Measurements from ENCODE around the gene MMP26.
"Not testable (repeated sequence)": the region's sequence is repeated elsewhere in the genome, so short reads cannot be mapped to it uniquely, and the experiment has no call there.

Gene MMP26

DNA sequence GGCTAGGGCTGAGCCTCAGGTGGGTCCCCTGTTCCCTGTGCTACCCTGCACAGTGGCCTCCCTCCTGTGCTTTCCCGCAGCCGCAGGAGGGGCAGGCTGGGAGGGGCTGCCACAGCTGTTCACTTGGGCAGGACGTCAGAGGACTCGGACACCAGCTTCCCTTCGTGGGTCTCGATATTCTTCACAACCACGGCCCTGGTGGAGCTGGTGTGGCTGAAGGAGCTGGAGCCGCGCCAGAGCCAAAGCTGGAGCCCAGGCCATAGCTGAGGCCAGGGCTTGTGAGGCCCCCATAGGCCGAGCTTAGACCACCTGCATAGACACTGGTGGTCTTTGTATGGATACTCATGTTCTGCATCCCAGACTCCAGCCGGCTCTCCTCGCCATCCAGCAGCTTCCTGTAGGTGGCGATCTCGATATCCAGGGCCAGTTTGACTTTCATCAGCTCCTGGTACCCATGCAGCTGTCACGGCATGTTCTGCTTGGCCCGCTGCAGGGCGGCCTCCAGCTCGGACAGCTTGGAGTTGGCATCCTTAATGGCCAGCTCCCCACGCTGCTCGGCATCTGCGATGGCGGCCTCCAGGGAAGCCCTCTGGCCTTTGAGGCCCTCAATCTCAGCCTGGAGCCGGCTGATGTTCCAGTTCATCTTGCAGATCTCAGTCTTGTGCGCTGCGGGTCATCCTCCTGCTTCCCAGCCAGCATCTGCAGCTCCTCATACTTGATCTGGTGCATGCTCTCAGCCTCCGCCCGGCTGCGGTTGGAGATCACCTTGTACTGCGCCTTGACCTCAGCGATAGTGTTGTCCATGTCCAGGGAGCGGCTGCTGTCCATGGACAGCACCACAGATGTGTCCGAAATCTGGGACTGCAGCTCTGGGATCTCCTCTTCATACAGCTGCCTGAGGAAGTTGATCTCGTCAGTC lies 18.3 kb downstream of the MMP26 start:
- DNase-seq (ENCODE audit: low read depth) = not testable (repeated sequence)

DNA sequence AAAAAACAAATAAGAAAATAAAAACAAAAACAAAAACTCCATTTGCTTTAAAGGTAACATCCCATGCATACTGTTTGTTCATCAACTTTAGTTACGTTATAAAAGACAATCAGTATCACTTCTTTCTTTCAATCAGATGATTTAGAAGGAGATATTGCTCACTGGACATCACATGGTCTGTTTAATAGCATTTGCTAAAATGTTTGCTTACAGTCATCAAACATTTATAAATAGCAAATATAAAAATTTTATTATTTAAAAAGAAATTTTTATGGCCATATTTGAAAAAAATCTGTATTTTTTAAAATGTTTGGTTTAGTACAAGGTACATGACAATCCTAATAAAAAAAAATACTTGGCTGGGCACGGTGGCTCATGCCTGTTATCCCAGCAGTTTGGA lies 22.6 kb downstream of the MMP26 start:
- DNase-seq (ENCODE audit: low read depth) = no peak

DNA sequence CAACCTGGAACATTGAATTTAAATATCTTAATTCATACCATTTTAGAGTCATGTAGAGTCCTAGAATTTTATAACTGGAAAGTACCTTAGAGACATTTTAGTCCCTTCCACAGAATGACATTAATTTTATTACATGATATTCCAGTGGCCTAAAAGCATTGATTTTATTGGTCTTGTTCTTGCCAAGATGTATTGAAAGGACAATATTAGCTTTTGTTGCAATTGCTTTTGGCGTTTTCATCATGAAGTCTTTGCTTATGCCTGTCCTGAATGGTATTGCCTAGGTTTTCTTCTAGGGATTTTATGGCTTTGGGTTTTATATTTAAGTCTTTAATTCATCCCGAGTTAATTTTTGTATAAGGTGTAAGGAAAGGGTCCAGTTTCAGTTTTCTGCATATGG lies 36.2 kb downstream of the MMP26 start:
- DNase-seq (ENCODE audit: low read depth) = no peak

DNA sequence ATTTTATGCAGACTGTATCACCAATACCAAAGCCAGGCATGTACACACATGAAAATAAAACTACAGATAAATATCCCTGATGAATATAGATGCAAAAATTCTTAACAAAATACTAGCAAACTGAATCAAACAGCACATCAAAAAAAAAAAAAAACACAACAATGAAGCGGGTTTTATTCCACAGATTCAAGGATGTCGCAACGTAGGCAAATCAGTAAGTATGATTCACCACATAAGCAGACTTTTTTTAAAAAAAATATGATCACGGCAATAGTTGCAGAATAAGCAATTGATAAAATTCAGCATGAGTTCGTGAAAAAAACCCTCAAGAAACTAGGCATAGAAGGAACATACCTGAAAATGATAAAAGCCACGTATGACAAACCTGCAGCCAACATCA lies 43.9 kb downstream of the MMP26 start:
- DNase-seq (ENCODE audit: low read depth) = no peak

DNA sequence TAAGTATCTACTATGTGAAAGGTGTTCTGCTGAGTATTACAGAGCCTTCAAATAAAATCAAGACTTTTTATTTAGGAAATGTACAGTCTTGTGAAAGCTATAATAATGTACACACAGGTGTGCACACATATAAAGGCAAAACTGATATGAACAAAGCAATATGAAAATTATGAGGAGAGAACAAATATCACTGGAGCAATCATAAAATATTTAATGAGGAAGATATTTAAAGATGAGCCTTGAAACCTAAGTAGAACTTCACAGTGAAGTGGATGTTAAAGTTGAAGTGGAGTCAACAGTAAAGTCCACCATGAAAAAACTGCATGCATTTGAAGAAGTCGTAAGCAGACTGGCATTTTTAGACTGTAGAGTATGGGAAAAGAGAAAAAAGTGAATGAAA lies 46.6 kb downstream of the MMP26 start:
- DNase-seq (ENCODE audit: low read depth) = no peak

All from CMK (cell line).